ENCODE data around the gene PRKAG1.

GRCh38 chr12:48965298-48965838, 53.2 kb downstream of the PRKAG1 start:
- TF ChIP-seq GATA2 (IDR thresholded peaks at IDR 0.05; ENCODE audit: low read depth, low read length): no peak
- TF ChIP-seq GATA3 (IDR thresholded peaks at IDR 0.05; ENCODE audit: low read depth, low read length): no peak

Measured in SH-SY5Y (cell line).